HG02798 (cell line): Measurements from ENCODE around the gene NFAM1.

Experiments used
- ATAC-seq: cut with Tn5 transposase; IDR thresholded peaks from one replicate; pipeline ENCODE4 v1.9.1; 2021; ENCODE audit warnings: mild to moderate bottlenecking; ENCODE audit not compliant: unreplicated experiment, poor library complexity

NFAM1 gene

DNA sequence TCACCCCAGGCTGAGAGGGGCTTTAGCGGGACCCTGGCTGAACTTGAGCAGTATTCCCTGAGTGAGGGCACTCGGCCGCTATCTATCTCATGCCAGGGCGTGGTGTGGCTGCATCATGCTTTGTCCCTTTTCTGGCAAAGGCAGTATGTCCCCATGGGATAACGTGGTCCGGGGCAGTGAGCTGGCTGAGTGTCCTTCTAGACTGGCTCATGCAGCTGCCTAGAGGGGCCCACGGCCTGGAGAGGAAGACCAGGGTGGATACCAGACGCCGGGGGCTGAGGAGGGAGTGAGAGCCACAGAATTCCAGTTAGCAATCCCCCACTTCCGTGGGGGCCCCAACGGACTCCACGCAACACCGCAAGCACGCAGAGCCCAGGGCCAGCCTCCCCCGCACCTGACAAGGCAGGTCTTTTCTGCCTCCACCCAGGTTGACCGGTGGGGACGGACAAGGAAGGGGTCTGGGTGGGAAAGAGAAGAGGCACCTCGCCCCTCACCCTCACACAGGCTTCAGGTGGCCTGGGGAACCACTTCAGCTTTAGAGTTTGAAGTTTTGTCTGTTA, 15.5 kb downstream of the NFAM1 start:
- ATAC-seq: no peak

DNA sequence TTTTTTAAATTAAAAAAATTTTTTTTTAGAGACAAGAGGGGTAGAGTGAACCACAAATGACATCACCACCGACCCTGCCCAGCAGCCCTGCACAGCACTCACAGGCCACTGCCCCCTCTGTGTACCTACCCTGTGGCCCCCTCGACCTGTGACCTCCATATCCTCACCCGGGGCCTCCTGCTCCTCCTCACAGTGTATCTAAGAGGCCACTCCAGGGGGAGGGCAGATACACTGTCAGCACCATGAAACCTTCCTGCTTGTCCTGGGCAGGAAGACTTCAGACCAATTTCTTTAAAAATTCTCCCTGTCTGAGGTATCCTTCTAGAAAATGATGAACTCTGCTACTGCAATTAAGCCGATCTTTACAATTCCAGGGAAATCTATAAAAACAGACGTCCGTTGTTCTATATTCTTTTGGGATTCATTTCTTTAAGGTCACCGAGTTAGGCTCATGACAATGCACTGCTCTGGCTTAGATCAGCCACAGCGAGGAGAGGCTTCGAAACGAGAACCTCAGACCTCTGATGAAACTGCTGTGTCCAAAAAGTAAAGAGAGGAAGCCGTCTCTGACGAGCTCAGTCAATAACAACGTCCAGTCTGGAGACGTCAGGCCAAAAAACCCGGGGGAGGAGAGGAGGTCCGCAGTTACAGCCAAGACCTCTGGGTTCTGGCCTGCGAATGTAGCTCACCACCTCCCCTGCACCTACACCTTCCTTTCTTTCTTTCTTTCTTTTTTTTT, 17.5 kb downstream of the NFAM1 start:
- ATAC-seq: no peak

DNA sequence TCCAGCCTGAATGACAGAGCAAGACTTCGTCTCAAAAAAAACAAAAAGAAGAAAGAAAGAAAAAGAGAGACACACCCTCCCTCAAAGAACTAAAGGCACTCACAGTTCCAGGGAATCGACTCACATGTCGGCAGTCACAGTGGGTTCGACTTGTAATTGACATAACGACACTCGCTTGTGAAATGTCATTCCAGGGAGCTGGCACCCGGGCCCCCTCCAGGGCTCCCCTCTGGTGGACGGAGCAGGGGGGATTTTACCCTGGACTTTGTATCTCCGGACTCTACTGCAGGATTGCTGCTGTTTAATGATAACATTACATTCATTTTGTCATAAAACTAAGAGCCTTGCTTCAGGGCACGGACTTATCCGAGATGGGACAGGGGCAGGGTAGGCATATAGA, 18.2 kb downstream of the NFAM1 start:
- no peak for ATAC-seq

DNA sequence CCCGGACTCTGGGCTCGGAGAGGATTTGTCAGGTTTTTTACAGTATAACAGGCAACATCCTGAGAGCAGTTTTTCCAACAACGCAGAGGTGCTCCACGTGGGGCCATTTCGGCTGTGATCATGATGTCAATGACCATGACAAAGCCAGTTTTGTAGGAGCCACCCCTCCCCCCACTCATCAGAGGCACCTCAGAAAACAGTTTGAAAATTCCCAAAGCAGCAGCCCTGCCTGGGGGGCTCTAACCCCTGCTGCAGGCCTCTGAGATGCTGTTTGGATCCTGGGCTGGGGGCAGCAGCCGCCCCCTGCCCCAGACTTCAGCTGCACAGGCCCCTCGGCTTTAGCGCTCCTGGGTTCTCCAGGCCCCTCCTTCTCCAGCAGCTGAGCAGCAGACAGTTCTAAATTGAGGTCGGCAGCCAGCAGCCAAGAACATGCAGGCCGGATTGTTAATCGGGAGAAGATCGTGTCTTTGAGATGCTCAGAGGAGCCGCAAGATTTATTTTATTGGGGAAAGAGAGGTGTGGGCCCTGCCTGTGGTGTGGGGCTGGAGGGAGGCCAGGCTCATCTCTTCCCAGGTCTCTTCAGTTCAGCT, 19.4 kb downstream of the NFAM1 start:
- ATAC-seq: no peak

DNA sequence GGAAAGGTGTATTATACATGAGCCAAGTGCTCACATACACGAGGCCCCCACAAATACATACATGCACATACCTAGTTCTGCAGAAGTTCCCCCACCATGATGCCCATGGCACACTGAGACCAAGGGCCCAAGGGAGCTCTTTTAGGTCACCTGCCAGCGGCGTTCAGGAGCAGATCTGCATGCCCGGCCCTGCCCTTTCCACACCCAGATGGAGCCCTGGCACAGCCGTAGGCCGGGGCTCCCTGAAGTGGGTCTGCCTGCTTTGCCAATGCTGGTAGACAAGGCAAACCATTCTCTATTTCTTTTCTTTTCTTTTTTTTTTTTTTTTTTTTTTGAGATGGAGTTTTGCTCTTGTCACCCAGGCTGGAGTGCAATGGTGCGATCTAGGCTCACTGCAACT, 21.5 kb downstream of the NFAM1 start:
- ATAC-seq: no peak

DNA sequence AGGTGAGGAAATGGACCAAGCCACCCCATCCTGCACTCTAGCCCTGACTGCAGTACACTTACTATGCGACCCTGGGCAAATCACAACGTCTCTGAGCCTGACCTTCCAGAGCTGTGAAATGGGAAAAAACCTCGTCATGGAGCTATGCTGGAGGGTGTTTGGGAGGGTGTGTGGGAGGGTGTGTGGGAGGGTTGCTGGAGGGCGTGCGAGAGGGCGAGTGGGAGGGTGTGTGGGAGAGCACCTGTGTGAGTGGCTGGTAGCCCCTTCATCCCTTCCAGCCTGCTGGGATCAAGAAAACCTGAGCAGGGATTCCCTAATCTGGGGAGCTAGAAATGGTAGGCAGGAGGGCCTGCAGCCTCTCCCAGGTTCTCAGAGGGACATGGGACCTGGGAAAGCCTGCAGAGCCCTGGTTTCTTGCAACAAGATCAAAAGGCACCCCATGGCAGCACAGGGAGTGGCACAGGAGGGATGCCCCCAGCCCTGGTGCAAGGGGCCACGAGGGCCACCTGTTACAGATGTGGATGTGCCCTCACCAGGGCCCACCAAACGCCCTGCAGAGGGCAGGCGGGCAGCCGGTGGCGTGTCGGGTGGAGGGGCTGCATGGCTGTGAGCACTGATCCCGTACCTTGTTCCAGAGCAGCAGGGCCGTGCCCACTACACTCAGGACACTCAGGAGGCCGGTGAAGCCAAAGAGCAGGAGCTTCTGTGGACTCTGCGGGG, 23.2 kb downstream of the NFAM1 start:
- no peak for ATAC-seq

DNA sequence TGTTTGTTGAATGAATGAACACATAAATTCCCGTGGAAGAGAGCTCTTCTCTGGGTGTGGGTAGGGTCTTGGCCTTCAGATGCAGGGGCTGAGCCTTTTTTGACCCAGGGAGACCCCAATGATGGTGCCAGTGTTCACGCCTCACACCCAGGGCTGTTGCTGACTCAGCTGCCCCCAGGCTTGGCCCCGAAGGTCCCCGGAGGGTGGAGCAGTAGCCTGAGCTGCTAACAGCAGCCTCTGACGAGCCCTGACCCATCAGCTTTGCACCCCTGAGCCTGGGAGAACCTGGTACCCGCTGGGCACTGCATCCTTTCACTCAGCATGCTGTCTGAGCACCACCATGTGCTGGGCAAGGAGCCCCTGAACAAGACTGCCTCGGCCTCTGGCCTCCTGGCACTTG, 23.9 kb downstream of the NFAM1 start:
- no peak for ATAC-seq

DNA sequence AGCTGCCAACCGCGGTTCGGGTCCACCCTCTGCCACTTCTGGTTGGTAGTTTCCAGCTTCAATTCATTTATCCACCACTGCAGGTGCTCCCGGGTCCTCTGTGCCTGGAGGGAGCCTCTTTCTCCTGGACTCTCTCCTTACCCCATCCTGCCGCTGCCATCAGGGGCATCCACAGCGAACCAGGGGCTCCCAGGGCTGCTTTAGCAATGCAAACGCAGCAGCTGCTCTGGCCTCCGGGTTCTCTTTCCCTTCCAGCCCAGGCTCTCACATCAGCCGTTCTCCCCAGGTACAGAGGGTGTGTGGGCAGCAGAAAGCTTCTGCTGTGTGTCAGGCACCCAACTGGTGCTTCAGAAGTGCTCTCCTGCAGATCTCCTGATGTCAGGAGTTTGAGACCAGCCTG, 27.9 kb downstream of the NFAM1 start:
- no peak for ATAC-seq

DNA sequence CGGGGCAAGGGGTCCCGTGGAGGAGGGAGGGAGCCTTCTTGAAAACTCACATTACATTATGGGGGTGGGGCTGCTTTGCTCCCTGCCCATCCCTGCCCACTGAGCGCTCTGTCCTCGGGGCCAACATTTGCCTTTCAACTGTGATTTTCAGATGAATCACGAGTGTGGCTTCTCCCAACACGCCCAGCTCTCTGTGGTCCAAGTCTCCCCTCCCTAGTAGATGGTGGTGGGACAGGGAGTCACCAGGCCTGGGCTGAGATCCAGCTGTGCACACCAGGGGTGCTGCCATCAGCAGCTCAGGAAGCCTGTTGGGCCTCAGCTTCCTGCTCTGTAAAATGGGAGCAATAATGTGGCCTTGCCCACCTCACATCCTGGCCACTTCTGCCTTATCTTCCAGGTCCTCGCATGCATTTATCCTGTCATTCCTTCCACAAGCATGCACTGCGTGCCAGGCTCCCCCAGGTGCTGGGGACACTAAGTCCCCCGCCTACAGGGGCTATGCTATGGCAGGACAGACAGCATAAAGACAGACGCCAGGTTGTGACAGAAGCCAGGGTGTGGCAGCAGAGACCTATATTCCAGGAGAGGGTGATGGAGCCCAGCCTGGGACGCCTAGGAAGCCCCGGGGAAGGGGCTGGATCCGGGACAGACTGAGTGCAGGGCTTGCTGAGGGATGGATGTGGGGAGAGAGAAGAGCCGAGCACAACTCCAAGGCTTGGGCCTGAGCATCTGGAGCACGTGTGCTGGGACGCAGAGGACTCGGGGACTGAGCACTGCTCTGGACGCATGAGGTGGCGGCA, 30.5 kb downstream of the NFAM1 start:
- ATAC-seq: no peak

DNA sequence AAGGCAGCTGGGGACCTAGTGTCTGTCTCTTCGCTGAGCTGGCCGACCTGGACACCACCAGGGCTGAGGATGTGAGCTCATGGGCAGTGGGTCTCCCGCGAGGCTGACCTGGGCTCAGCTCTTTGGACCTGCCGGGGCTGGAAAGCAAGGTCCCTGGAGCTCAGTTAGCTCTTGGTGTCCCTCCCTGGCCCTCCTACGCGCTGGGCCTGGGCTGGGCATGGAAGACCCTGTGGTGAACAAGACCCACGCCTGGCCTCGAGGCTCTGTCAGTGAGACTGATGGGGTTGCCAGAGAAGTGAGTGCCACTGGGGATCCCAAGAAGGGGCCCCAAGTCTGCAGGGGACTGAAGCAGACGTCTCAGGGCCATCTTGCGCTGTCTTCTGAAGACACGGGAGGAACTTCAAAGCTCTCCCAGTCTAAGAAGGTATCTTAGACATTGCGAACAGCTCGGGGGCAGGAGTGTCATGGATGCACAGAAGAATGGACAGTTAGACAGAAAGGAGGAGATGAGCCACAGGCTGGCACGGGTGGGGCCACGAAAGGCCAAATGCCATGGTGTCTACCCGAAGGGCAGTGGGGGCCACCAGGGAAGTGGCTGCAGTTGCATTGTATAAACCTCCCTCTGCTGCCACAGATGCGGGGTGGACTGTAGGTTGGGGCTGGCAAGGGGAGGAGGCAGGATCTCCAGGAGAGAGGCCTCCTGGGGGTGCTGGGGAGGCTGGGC, 31.2 kb downstream of the NFAM1 start:
- ATAC-seq: no peak

DNA sequence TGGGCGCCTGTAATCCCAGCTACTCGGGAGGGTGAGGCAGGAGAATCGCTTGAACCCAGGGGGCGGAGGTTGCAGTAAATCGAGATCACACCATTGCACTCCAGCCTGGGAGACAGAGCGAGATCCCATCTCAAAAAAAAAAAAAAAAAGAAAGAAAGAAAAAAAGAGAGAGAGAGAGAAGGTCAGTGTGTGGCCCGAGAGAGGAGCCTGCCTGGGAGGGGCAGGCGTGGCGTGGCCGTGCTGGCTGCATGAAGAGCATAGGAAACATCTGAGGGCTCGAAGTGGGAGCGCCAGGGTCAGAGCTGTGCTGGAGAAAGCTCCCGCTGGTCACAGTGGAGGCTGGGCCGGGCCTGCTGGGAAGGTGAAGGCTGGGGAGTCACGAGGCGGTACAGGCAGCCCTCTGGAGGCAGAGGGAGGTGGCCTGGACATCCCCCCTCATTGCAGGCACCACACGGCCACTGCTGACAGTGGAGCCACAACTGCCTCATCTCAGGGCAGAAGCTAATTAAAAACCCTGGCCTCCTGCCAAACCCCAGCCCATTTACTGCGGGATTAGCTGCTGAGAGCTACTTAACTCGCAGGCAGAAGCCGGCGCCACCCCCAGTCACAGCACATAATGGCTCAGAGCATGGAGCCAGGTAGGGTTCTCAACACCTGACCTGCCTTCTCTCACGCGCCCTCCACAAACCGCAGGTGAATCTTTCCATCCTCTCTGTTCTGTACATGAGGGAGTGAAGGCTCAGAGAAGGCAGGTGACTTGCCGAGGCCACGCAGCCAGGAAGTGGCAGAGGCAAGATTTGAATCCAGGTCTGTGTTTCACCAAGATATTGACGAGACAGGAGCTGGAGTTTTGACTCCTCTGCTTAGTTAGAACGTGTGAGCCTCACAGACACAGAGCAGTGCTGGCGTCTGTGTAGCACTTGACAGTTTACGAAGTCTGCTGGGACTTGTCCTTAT, 32.6 kb downstream of the NFAM1 start:
- no peak for ATAC-seq

DNA sequence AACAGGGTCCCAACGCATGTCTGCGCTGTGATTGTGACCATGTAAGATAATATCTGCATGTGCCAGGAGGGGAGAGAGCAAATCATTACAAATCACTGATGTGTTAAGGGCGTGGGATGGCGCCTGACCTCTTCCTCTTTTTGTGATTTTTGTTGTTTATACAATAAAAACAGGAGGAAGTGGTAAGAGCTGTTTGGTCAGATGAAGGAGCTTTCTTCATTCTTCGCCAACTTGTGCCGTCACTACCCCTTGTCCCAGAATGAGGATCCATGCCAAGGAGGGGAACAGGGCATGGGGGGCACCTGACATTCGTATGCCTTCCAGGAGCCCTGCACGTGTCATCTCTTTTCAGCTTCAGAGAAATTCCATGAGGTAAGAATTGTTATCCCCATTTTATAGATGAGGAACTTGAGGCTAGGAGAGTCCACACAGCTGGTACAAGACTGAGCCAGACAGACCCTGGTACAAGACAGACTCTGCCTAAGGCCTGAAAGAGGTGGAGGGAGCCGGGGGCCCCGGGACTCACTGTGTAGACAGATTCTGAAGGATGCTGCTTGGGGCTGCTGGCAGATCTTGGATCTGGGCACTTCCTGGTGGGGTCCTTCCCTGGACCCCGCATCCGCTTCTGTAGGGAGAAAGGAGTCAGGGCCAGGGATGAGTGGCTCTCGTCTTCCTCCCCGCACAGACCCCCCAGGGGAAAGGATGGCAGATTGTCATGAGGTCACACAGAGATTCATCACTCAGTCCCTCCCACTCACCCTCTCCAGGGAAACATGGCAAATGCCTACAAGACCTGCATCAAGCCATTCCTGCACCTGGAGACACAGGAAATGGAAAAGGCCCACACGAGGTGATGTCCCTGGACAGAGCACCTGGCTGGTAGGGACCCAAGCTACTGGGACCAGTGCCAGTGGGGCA, 34.6 kb downstream of the NFAM1 start:
- ATAC-seq: no peak

DNA sequence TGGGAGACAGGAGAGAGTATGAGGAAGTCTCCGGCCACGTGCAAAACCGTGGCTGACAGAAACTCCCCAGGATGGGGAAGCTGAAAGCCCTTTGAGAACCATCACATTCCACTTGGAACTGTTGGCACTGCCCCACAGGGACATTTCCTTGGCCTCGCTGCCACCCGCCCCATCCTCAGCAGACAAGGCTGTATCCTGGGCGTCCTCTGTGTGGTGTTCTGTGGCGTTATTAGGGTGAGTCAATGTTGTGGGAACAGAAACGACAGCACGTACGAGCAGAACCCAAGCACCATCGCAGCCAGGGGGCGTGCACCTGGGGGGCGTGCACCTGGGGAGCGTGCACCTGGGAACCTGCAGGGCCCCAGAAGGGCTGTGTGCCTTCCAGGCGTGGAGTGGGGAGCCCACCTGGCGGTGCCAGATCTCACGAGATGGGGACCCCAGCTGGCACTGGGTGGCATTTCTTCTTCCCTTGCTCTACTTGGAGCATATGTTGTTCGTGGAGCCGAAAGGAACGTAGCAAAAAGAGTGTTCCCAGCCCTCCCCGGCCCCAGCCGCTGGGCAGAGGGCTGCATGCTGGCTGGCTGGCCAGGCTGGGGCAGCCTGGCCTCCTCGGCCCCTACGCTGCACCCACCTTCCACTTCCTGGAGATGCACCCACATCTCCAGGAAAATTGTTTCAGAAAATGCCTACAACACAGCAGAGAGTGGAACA, 35.4 kb downstream of the NFAM1 start:
- ATAC-seq: no peak

DNA sequence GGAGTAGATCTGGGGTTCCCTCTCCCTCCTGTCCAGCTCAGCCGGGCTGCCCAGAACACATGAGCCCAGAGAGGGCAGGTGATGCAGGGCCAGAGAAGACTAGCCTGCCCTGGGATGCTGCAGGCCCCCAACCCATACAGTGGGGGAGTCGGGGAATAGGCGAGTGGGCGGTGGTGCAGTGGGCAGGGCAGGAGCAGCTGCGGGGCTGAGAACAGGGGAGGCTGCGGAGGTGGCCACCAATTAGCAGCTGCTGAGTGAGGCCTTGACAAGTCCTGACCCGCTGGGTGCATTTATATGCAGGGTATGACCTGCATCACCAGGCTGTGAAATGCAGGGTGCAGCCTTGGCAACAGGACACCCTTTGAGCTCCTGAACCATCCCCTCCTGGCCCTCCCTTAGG, 43.1 kb downstream of the NFAM1 start:
- ATAC-seq: no peak

DNA sequence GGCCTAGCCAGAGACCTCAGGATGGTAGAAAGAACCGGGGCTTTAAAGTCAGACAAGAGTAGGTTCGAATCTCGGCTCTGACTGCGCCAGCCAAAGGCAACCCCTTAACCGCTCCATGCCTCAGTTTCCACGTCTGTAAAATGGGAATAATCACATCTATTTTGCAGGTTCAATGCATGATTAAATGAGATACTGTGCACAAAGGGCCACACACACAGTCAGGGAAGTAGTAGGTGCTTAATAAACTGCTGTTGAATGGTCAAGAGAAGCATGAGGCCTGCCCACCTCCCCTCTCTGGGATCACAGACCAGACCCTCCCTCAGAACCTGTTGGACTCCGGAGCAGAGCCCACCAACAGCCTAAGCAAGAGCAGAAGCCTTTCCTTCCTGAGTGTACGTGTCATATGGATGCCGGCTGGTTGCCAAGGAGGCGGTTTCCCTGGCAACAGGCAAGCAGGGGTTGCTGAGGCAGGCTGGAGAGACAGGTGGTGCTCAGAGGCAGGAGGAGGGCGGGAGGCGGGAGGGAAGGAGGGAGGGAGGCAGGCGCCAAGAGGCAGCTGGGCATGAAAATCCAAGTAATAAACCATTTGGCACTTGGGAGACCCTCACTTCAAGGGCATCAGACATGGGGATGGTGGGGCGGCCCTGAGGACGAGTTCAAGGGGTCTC, 43.9 kb downstream of the NFAM1 start:
- no peak for ATAC-seq

DNA sequence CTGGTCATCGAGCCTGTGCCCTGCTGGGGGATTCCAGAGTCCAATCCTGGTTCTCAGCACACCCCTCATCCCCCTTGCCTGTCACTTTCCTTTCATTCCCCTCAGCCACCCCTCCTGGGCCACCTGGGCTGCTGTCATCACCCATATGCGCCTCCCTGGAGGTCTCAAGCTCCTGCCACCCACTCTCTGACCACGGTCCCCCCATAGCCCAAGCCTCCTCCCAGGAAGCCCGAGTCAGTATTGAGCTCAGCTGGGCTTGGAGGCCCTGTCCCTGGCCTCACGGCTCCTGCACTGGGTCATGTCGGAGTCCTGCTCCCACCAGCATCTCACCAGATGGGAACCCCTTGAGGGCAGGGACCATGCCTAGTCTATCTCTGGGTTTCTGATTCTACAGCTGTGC, 44.6 kb downstream of the NFAM1 start:
- no peak for ATAC-seq

DNA sequence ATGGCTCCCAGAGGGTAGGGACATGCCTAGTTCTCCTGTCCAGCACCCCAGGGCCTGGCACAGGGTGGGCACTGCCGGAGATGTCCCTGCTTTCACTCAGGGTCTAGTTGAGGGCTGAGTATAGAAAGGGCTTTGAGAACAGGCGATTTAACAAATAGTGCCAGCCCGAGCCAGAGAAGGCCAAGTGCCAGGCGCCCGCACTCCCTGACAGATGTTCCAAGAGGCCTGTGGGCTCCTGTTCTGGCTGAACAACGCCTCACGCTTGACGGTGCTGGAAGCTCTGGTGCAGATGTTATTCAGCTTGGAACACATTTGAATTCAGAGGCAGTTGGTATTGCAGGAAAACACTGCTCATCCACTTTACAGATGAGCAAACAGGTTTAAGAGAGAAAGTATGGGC, 46.5 kb downstream of the NFAM1 start:
- no peak for ATAC-seq
